ENCODE data around the gene NUP58. TPM values are rescaled to one million over a fixed set of nuclear protein-coding genes. Genes with fewer than 3 reads are reported as not detected.
"Not testable (repeated sequence)": the region's sequence is repeated elsewhere in the genome, so short reads cannot be mapped to it uniquely, and the experiment has no call there.

NUP58 gene
- total RNA-seq, 1 donor from 2014 or later, result 46.1 TPM

GRCh38 chr13:25295701-25296100 is 5.7 kb upstream of the NUP58 start:
- ATAC-seq (no peak), DNase-seq (ENCODE audit: low spot score) (no peak)
- intact Hi-C loops (cut with DNase I), result no loop called here

- DNase-seq (ENCODE audit: low spot score), result peak; percentile 60
- intact Hi-C loops (cut with DNase I), result no loop called here
These were observed 521 bp upstream of the NUP58 start for GRCh38 chr13:25300861-25301346.

DNA sequence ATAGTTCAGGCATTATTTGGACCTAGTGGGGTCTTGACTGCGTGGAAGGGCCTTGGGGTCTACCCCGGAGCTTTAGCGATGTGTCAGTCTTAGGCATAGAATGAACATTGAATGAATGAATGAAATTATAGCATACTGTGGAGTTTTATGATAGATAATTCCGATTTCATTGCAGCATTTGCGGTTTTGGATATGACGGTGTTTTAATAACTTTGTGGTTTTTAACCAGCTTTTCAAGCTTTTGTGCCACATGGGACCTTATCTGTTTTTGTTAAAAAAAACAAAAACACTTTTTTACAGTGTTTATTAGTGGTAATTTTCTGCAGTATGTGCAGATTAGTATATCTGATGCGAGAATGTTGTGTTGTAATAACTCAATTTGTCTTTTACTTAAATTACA is 696 bp downstream of the NUP58 start:
- intact Hi-C loops (cut with DNase I), result no loop called here
- DNase-seq (ENCODE audit: low spot score) (no peak), ATAC-seq (no peak)

More at GRCh38 chr13:25300861-25301346, 521 bp upstream of the NUP58 start:
- ATAC-seq, result peak; percentile 65

DNA sequence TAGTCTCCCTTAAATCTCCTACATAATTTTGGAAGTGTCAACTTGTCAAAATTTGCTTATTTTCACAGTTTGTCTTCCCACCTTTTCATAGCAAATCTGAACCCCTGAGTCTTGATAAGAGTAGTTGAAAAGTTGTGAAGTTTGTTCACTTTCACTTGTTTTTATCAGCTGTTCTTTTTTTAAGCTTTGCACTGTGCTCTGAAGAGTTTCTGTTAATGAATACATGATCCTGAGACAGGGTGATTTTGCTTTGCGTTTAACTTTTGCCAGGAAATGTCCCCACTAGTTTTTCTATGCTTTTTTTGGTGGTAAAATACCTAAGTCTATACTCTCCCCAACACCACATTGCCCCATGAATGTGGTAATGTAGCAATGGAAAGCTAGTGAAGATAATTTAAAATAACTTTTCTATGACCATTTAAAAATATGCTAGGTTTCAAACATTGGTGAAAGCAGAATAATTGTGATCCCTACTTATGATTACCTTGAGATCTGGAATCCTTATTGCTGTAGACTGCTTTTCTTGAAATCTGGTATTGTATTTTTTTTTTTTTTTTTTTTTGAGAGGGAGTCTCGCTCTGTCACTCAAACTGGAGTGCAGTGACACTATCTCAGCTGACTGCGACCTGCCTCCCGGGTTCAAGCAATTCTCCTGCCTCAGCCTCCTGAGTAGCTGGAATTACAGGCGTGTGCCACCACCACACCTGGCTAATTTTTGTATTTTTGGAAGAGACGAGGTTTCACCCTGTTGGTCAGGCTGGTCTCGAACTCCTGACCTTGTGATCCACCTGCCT is 5.4 kb downstream of the NUP58 start:
- ATAC-seq, result no peak
- DNase-seq (ENCODE audit: low spot score), result no peak
- intact Hi-C loops (cut with DNase I), result no loop called here

GRCh38 chr13:25310891-25311290 is 9.5 kb downstream of the NUP58 start:
- DNase-seq (ENCODE audit: low spot score) (no peak), ATAC-seq (no peak)
- intact Hi-C loops (cut with DNase I), result no loop called here

DNA sequence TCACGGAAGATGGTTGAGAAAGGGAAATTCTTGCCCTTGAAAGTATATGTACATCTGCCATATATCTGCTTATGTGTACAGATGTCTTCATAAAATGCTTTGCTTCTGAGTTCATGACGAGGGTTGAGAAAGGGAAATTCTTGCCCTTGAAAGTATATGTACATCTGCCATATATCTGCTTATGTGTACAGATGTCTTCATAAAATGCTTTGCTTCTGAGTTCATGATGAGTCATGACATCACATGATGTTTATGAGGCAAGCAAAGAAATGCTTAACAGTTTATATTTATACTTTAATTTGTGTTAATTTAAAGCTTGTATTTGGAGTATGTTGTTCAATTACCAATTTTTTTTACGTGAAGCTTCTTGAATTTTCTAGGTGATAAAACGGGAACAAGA is 17.5 kb downstream of the NUP58 start:
- intact Hi-C loops (cut with DNase I); DNase-seq (ENCODE audit: low spot score); ATAC-seq: not testable (repeated sequence)

GRCh38 chr13:25319771-25320170 is 18.3 kb downstream of the NUP58 start:
- ATAC-seq, result no peak
- intact Hi-C loops (cut with DNase I), result no loop called here

DNA sequence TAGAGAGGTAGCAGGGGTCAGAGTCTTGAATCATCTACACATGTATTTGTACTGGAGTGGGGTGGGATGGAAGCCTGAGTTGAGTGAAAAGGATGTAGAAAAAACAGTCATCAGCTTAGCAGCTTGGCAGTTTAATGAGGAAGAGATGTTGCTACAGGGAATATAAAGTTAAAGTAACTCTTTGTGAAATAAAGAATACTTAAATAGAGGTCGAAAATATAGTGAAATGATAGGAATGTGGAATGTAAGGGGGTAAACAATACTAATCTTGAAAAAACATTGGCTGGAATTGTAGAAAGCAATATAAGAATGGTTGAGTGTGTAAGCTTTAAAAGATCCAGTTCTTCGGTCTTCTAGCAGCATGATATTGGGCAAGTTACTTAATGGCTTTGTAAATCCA is 22.7 kb downstream of the NUP58 start:
- intact Hi-C loops (cut with DNase I), result no loop called here

More at GRCh38 chr13:25319771-25320170, 18.3 kb downstream of the NUP58 start:
- no peak for DNase-seq (ENCODE audit: low spot score)

DNA sequence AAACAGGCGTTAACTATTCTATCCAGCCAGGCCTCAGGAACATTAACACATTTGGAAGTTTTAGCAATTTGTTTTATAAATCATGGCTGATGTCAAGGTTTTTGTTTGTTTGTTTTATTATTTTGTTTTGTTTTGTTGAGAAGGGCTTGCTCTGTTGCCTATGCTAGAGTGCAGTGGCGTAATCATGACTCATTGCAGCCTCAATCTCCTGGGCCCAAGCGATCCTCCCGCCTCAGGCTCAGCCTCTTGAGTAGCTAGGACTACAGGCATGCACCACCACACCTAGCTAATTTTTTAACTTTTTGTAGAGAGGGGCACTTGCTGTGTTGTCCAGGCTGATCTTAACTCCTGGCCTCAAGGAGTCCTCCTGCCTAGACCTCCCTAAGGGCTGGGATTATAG is 28.3 kb downstream of the NUP58 start:
- DNase-seq (ENCODE audit: low spot score), result no peak
- ATAC-seq, result no peak
- intact Hi-C loops (cut with DNase I), result no loop called here

More for the DNA sequence above, 22.7 kb downstream of the NUP58 start:
- ATAC-seq, result no peak
- no peak for DNase-seq (ENCODE audit: low spot score)

GRCh38 chr13:25330541-25330940 is 29.1 kb downstream of the NUP58 start:
- no peak for DNase-seq (ENCODE audit: low spot score)
- no peak for ATAC-seq
- intact Hi-C loops (cut with DNase I), result no loop called here

- no peak for DNase-seq (ENCODE audit: low spot score)
- intact Hi-C loops (cut with DNase I), result no loop called here
- ATAC-seq, result no peak
These were observed 34.4 kb downstream of the NUP58 start for GRCh38 chr13:25335856-25336255.

GRCh38 chr13:25345576-25345975 is 44.2 kb downstream of the NUP58 start:
- ATAC-seq, result no peak
- DNase-seq (ENCODE audit: low spot score), result no peak
- intact Hi-C loops (cut with DNase I), result no loop called here

GRCh38 chr13:25347151-25347550 is 45.7 kb downstream of the NUP58 start:
- intact Hi-C loops (cut with DNase I), result no loop called here
- DNase-seq (ENCODE audit: low spot score) (no peak), ATAC-seq (no peak)

DNA sequence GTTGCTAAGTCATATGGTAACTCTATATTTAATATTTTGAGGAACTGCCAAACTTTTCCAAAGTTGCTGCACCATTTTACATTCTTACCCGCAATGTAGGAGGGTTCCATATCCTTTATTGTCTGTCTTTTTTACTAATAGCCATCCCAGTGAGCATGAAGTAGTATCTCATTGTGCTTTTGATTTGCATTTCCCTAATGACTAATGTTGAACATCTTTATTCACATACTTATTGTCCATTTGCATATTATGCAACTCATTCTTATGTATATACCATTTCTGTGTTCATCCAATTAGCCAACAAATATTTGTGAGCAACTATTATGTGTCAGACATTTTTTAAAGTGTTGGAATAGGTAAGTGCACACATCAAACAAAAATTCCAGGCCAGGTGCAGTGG is 50.0 kb downstream of the NUP58 start:
- intact Hi-C loops (cut with DNase I), result no loop called here
- no peak for ATAC-seq
- DNase-seq (ENCODE audit: low spot score), result no peak

DNA sequence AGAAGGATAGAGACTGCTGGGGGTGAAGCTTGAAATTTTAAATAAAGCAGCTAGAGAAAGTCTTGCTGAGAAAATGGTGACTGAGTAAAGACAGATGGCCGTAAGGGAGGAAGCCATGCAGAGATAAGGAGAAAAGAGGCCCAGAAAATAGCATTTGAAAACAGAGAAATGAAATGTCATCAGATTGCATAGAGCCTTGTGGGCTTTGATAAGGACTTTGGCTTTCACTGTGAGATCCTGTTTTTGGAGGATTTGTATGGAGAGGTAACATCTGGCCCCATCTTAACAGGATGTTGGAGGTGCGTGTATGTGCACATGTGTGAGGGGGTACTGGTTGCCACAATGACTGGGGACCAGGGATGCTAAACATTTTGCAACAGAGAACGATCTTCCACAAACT is 50.8 kb downstream of the NUP58 start:
- intact Hi-C loops (cut with DNase I), result no loop called here
- ATAC-seq (no peak), DNase-seq (ENCODE audit: low spot score) (no peak)

GRCh38 chr13:25352806-25353205 is 51.4 kb downstream of the NUP58 start:
- intact Hi-C loops (cut with DNase I), result no loop called here
- DNase-seq (ENCODE audit: low spot score) (no peak), ATAC-seq (no peak)

DNA sequence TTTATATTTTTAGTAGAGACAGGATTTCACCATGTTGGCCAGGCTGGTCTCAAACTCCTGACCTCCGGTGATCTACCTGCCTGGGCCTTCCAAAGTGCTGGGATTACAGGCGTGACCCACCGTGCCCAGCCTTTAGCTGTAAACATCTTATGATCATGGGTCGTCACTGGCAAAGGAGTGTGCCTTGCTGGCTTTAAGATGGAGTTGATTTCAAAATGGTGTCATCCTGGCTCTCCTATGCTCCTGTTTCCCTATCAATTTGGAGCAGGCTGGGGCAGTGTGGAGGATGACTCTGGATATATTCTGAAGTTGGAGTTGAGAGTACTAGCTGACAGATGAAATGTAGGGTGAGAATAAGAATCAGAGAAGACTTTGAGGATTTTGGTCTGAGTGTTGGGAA is 51.9 kb downstream of the NUP58 start:
- DNase-seq (ENCODE audit: low spot score) (no peak), ATAC-seq (no peak)
- intact Hi-C loops (cut with DNase I), result no loop called here

DNA sequence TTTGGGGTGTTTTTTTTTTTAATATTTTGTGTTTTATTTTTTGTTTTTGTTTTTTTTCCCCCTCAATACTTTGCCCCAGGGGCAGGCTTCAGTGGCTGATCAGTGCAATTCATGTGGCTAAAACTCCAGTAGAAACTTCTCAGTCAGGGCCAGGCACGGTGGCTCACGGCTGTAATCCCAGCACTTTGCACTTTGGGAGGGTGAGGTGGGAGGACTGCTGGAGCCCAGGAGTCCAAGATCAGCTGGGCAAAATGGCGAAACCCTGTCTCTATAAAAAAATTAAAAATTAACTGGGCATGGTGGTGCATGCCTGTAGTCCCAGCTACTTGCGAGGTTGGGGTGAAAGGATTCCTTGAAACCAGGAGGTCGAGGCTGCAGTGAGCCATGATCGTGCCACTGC is 53.0 kb downstream of the NUP58 start:
- no peak for ATAC-seq

DNA sequence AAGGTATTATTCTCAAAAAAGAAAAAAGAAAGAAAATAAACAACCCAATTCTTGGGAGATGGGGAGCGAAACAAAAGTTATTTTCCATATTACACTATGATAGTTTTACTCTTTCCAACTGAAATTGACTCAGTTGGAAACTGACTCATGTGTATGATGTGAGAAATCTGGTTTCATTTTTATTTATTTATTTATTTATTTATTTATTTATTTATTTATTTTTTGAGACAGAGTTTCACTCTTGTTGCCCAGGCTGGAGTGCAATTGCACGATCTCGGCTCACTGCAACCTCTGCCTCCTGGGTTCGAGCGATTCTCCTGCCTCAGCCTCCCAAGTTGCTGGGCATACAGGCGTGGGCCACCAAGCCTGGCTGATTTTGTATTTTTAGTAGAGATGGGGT is 59.0 kb downstream of the NUP58 start:
- ATAC-seq; DNase-seq (ENCODE audit: low spot score); intact Hi-C loops (cut with DNase I): not testable (repeated sequence)

More for the DNA sequence above, 53.0 kb downstream of the NUP58 start:
- DNase-seq (ENCODE audit: low spot score), result no peak
- intact Hi-C loops (cut with DNase I), result no loop called here

- no peak for ATAC-seq
- no peak for DNase-seq (ENCODE audit: low spot score)
- intact Hi-C loops (cut with DNase I), result no loop called here
These were observed 64.4 kb downstream of the NUP58 start for GRCh38 chr13:25365720-25366235.

Data from sciatic nerve (tissue), 2 donors.